ENCODE results near the gene LRRN2. TPM values are rescaled to one million over a fixed set of nuclear protein-coding genes. Genes with fewer than 3 reads are reported as not detected.
A peak's percentile ranks its signal among the peaks of the same experiment; 100 is the strongest.

The LRRN2 gene
- polyA plus RNA-seq, 2 of the 4 experiments (the other 2 are of a cell fraction), result 3.6 to 6.6 TPM

DNA sequence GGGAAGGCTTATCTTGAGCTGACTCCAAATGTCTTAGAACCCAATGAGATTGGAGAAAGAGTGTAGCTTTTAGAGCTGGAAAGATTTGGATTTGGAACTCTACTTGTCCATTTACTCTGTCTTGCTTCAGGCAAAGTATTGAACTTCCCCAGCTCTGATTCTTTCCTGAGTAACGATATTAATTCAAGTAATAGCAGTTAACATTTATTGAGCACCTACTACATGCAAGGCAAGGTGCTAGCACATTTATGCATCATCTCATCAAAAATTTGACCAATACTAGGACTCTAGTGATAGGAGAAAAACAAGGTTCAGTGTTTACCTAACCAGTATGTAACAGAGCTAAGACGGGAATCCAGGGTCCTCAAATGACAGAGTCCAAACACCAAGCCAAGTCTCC, 2.5 kb upstream of the LRRN2 start:
- ATAC-seq (no peak), DNase-seq (ENCODE audit: low read depth in 1 of 2, low spot score in 1 of 2) (no peak), FAIRE-seq (no peak)
- no peak overlapping the region for H3K27ac ChIP-seq
- H3K9me3 ChIP-seq, result no peaks in the 10 kb centered on the region
- peaks cover 26% of the 10 kb centered on the region for H3K4me1 ChIP-seq
- ChIA-PET CTCF (interaction anchor here (0.5 to 5.1 kb wide), 9 partner anchors 10 to 122 kb away, joined by 3 to 28 read pairs (median 4); no protein-coding TSS in a partner anchor), POLR2A (no interaction called here)
- TF ChIP-seq, protein P1, sequence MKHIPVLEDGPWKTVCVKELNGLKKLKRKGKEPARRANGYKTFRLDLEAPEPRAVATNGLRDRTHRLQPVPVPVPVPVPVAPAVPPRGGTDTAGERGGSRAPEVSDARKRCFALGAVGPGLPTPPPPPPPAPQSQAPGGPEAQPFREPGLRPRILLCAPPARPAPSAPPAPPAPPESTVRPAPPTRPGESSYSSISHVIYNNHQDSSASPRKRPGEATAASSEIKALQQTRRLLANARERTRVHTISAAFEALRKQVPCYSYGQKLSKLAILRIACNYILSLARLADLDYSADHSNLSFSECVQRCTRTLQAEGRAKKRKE (CRISPR knock-in tag; IDR thresholded peaks at IDR 0.05; ENCODE audit: low read depth), result no peak
- no peak for TF ChIP-seq KDM5A (IDR thresholded peaks at IDR 0.05)
- no peak for TF ChIP-seq CBX8 (IDR thresholded peaks at IDR 0.05)
- TF ChIP-seq HDAC2 (IDR thresholded peaks at IDR 0.05), result no peak
- TF ChIP-seq, protein P2, sequence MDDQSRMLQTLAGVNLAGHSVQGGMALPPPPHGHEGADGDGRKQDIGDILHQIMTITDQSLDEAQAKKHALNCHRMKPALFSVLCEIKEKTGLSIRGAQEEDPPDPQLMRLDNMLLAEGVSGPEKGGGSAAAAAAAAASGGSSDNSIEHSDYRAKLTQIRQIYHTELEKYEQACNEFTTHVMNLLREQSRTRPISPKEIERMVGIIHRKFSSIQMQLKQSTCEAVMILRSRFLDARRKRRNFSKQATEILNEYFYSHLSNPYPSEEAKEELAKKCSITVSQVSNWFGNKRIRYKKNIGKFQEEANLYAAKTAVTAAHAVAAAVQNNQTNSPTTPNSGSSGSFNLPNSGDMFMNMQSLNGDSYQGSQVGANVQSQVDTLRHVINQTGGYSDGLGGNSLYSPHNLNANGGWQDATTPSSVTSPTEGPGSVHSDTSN (IDR thresholded peaks at IDR 0.05), result no peak
- no peak for TF ChIP-seq PHF8 (IDR thresholded peaks at IDR 0.05; ENCODE audit: borderline replicate concordance, low read depth)
- TF ChIP-seq ZFP36 (IDR thresholded peaks at IDR 0.05; ENCODE audit: borderline replicate concordance, partially characterized antibody), result no peak
- no peak for TF ChIP-seq FOSL2 (IDR thresholded peaks at IDR 0.05)
- TF ChIP-seq FOSL2 (CRISPR knock-in tag; IDR thresholded peaks at IDR 0.05), result no peak
- no peak for TF ChIP-seq EP300 (IDR thresholded peaks at IDR 0.05)
- TF ChIP-seq ZC3H11A (IDR thresholded peaks at IDR 0.05), result no peak
- WGBS (ENCODE audit: missing lambda C conversion rate), result 93% methylated on average over 2 of the region's 2 CpGs
- no peak overlapping the region for H3K4me3 ChIP-seq
- H3K4me2 ChIP-seq, result no peak overlapping the region

DNA sequence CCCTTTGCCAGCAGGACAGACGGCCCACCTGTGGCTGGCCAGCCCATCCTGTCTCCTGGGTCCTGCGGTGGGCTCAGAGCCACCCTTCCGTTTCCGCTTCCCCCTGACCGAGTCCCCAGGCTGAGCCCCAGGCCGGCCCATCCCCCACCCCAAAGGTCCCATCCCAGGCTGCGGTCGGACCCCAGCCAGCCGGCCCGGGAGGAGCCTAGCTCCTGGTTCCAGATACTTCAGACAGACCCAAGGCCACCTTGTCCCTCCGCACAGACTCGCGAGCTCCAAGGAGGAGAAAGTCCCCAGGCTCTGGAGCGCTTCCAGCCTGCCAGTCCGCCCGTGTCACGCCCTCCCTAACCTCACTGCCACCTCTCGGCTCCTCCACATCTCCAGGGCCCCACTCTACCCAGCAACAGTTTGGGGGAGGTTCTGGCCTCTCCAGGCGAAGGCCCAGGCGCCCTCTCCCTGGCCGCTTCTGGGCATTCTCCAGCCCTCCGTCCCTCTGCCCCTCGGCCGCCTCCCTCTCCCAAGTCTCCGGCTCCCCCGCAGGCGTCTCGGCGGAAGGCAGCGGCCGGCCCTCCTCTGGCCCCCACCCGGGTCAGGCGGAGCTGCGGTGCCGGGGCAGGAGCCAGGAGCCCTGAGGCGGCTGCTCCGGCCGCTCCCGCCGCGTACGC, 835 bp downstream of the LRRN2 start:
- no peak for FAIRE-seq
- POLR2A ChIA-PET, result interaction anchor here (0.8 to 1.0 kb wide), 2 partner anchors 43 to 79 kb away, joined by 3 read pairs; no protein-coding TSS in a partner anchor
- ATAC-seq, result peak; percentile 75 to 80
- peak in 1 of 2 experiments; percentile 16; a peak in 1 of 5 replicates for TF ChIP-seq JUN (IDR thresholded peaks at IDR 0.05)
- no peak for TF ChIP-seq MAZ (IDR thresholded peaks at IDR 0.05; ENCODE audit: borderline replicate concordance, low read depth, low read length)
- TF ChIP-seq, protein P3, sequence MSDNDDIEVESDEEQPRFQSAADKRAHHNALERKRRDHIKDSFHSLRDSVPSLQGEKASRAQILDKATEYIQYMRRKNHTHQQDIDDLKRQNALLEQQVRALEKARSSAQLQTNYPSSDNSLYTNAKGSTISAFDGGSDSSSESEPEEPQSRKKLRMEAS (IDR thresholded peaks at IDR 0.05), result peak; percentile 0; the same call in 1 of the 2 replicates
- TF ChIP-seq RFX5 (IDR thresholded peaks at IDR 0.05), result peak; percentile 71; the same call in 1 of the 2 replicates
- peak overlapping the region; percentile 75 for H3K4me2 ChIP-seq
- H3K27ac ChIP-seq, result peak overlapping the region; percentile 82 to 98
- peak overlapping the region; percentile 65 for H3K4me3 ChIP-seq
- no peaks in the 10 kb centered on the region for H3K9me3 ChIP-seq
- peaks cover 14% of the 10 kb centered on the region for H3K4me1 ChIP-seq
- WGBS (ENCODE audit: missing lambda C conversion rate), result 18% methylated on average over 15 of the region's 42 CpGs
- peak; percentile 48 to 55 for DNase-seq (ENCODE audit: low read depth in 1 of 2, low spot score in 1 of 2)
- CTCF ChIA-PET, result interaction anchor here (0.9 to 3.6 kb wide), 10 partner anchors 8 to 130 kb away, joined by 3 to 15 read pairs (median 5); no protein-coding TSS in a partner anchor

DNA sequence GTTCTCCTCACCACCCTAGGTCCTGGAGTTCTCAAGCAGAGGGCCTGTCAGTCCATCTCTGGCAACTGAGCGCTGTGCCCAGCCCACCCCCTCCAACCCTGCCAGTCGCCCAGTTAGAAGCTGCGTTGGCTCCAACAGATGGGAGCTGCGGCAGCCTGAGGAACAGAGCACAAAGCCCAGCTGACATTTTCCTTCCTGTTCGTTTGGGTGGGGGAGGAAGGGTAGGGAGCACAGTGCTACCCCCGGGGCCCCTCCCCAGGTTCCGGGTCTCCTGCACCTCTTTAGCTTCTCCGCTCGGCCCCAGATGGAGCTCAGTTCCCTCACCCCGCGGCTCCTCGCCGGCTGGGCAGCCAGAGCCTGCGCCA, 1.4 kb downstream of the LRRN2 start:
- DNase-seq (ENCODE audit: low read depth in 1 of 2, low spot score in 1 of 2) (no peak), FAIRE-seq (no peak), ATAC-seq (peak in 1 of 2 experiments; percentile 9; a peak in 3 of 6 replicates)
- peak overlapping the region; percentile 75 for H3K4me2 ChIP-seq
- peaks cover 14% of the 10 kb centered on the region for H3K4me1 ChIP-seq
- peak overlapping the region; percentile 65 for H3K4me3 ChIP-seq
- no peaks in the 10 kb centered on the region for H3K9me3 ChIP-seq
- whole genome bisulfite sequencing (ENCODE audit: missing lambda C conversion rate), result 85% methylated on average over 8 of the region's 14 CpGs
- ChIA-PET POLR2A (interaction anchor here (0.8 to 1.0 kb wide), 2 partner anchors 44 to 80 kb away, joined by 3 read pairs; no protein-coding TSS in a partner anchor), CTCF (interaction anchor here (0.9 to 3.6 kb wide), 9 partner anchors 8 to 130 kb away, joined by 3 to 15 read pairs (median 5); no protein-coding TSS in a partner anchor)
- peak overlapping the region; percentile 82 to 98; a peak in 4 of 6 replicates for H3K27ac ChIP-seq
- no peak for TF ChIP-seq RCOR1 (IDR thresholded peaks at IDR 0.05; ENCODE audit: low read depth, low read length)
- TF ChIP-seq, protein P4, sequence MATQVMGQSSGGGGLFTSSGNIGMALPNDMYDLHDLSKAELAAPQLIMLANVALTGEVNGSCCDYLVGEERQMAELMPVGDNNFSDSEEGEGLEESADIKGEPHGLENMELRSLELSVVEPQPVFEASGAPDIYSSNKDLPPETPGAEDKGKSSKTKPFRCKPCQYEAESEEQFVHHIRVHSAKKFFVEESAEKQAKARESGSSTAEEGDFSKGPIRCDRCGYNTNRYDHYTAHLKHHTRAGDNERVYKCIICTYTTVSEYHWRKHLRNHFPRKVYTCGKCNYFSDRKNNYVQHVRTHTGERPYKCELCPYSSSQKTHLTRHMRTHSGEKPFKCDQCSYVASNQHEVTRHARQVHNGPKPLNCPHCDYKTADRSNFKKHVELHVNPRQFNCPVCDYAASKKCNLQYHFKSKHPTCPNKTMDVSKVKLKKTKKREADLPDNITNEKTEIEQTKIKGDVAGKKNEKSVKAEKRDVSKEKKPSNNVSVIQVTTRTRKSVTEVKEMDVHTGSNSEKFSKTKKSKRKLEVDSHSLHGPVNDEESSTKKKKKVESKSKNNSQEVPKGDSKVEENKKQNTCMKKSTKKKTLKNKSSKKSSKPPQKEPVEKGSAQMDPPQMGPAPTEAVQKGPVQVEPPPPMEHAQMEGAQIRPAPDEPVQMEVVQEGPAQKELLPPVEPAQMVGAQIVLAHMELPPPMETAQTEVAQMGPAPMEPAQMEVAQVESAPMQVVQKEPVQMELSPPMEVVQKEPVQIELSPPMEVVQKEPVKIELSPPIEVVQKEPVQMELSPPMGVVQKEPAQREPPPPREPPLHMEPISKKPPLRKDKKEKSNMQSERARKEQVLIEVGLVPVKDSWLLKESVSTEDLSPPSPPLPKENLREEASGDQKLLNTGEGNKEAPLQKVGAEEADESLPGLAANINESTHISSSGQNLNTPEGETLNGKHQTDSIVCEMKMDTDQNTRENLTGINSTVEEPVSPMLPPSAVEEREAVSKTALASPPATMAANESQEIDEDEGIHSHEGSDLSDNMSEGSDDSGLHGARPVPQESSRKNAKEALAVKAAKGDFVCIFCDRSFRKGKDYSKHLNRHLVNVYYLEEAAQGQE (IDR thresholded peaks at IDR 0.05), result no peak
- TF ChIP-seq JUN (IDR thresholded peaks at IDR 0.05), result no peak
- no peak for TF ChIP-seq ZNF302 (CRISPR knock-in tag; IDR thresholded peaks at IDR 0.05)
- no peak for TF ChIP-seq RARB (CRISPR knock-in tag; IDR thresholded peaks at IDR 0.05)
- TF ChIP-seq, protein P5, sequence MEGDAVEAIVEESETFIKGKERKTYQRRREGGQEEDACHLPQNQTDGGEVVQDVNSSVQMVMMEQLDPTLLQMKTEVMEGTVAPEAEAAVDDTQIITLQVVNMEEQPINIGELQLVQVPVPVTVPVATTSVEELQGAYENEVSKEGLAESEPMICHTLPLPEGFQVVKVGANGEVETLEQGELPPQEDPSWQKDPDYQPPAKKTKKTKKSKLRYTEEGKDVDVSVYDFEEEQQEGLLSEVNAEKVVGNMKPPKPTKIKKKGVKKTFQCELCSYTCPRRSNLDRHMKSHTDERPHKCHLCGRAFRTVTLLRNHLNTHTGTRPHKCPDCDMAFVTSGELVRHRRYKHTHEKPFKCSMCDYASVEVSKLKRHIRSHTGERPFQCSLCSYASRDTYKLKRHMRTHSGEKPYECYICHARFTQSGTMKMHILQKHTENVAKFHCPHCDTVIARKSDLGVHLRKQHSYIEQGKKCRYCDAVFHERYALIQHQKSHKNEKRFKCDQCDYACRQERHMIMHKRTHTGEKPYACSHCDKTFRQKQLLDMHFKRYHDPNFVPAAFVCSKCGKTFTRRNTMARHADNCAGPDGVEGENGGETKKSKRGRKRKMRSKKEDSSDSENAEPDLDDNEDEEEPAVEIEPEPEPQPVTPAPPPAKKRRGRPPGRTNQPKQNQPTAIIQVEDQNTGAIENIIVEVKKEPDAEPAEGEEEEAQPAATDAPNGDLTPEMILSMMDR (IDR thresholded peaks at IDR 0.05), result no peak
- TF ChIP-seq, protein P6, sequence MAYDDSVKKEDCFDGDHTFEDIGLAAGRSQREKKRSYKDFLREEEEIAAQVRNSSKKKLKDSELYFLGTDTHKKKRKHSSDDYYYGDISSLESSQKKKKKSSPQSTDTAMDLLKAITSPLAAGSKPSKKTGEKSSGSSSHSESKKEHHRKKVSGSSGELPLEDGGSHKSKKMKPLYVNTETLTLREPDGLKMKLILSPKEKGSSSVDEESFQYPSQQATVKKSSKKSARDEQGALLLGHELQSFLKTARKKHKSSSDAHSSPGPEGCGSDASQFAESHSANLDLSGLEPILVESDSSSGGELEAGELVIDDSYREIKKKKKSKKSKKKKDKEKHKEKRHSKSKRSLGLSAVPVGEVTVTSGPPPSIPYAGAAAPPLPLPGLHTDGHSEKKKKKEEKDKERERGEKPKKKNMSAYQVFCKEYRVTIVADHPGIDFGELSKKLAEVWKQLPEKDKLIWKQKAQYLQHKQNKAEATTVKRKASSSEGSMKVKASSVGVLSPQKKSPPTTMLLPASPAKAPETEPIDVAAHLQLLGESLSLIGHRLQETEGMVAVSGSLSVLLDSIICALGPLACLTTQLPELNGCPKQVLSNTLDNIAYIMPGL (CRISPR knock-in tag; IDR thresholded peaks at IDR 0.05; ENCODE audit: borderline replicate concordance), result no peak
- TF ChIP-seq, protein P7, sequence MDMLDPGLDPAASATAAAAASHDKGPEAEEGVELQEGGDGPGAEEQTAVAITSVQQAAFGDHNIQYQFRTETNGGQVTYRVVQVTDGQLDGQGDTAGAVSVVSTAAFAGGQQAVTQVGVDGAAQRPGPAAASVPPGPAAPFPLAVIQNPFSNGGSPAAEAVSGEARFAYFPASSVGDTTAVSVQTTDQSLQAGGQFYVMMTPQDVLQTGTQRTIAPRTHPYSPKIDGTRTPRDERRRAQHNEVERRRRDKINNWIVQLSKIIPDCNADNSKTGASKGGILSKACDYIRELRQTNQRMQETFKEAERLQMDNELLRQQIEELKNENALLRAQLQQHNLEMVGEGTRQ (IDR thresholded peaks at IDR 0.05), result no peak
- no peak for TF ChIP-seq MAZ (IDR thresholded peaks at IDR 0.05; ENCODE audit: borderline replicate concordance, low read depth, low read length)

All from A549 (cell line).